ENCODE measurements around the gene WDR47. TPM values are rescaled to one million over a fixed set of nuclear protein-coding genes. Genes with fewer than 3 reads are reported as not detected.

The WDR47 gene
- total and polyA plus RNA-seq, 10 of the 15 experiments (the other 5 are each of a cell fraction or from before 2014, with no cell fraction given), result 2.4 to 9.7 (median 5.9) TPM

- no peak for TF ChIP-seq RAD21 (IDR thresholded peaks at IDR 0.05; ENCODE audit: insufficient read depth, low read depth, low read length)
- TF ChIP-seq CBX5 (IDR thresholded peaks at IDR 0.05; ENCODE audit: low read depth), result no peak
- no peak for TF ChIP-seq SMC3 (IDR thresholded peaks at IDR 0.05; ENCODE audit: borderline replicate concordance, low read length)
- no peak for TF ChIP-seq ATF3 (IDR thresholded peaks at IDR 0.05; ENCODE audit: borderline replicate concordance, extremely low read depth, low read depth, low read length)
- no peak for TF ChIP-seq GABPA (IDR thresholded peaks at IDR 0.05; ENCODE audit: low read depth)
- peak; percentile 96 for TF ChIP-seq PAX5 (IDR thresholded peaks at IDR 0.05; ENCODE audit: borderline replicate concordance, low read depth, low read length)
- TF ChIP-seq HDAC6 (IDR thresholded peaks at IDR 0.05; ENCODE audit: unreplicated experiment), result peak; percentile 68
- peak; percentile 91 for TF ChIP-seq IKZF1 (conservative IDR thresholded peaks at IDR 0.05)
- TF ChIP-seq POLR2A (IDR thresholded peaks at IDR 0.05; ENCODE audit: low read depth, low read length), result peak; percentile 94
- no peak for TF ChIP-seq PAX8 (IDR thresholded peaks at IDR 0.05)
- no peak; the same call in 1 of the 2 replicates for TF ChIP-seq IRF5 (IDR thresholded peaks at IDR 0.05; ENCODE audit: borderline replicate concordance)
- peak in 1 of 2 experiments; percentile 30; a peak in 1 of 3 replicates for TF ChIP-seq EGR1 (IDR thresholded peaks at IDR 0.05; ENCODE audit: borderline replicate concordance in 1 of 2, low read depth in 2 of 2, low read length in 2 of 2)
- peak; percentile 37; the same call in 1 of the 2 replicates for TF ChIP-seq TAF1 (IDR thresholded peaks at IDR 0.05; ENCODE audit: borderline replicate concordance, low read depth, low read length)
- no peak for TF ChIP-seq RAD51 (IDR thresholded peaks at IDR 0.05)
- no peak for TF ChIP-seq BMI1 (IDR thresholded peaks at IDR 0.05; ENCODE audit: borderline replicate concordance)
- TF ChIP-seq RCOR1 (conservative IDR thresholded peaks at IDR 0.05; ENCODE audit: low read depth, low read length), result no peak
- peak; percentile 48; the same call in 1 of the 2 replicates for TF ChIP-seq HDGF (IDR thresholded peaks at IDR 0.05)
- peak; percentile 63; the same call in 1 of the 2 replicates for TF ChIP-seq ZNF207 (IDR thresholded peaks at IDR 0.05; ENCODE audit: borderline replicate concordance)
- no peak for TF ChIP-seq NFXL1 (IDR thresholded peaks at IDR 0.05; ENCODE audit: borderline replicate concordance)
- 0 out of 2 replicates have a peak, but pooled peaks have one; percentile 25 for TF ChIP-seq HCFC1 (IDR thresholded peaks at IDR 0.05; ENCODE audit: low read length)
- TF ChIP-seq SMAD5 (IDR thresholded peaks at IDR 0.05; ENCODE audit: low read depth), result peak; percentile 79
- peak; percentile 86 for TF ChIP-seq CREM (IDR thresholded peaks at IDR 0.05; ENCODE audit: low read depth)
- TF ChIP-seq MYC (IDR thresholded peaks at IDR 0.05; ENCODE audit: insufficient read depth, insufficient read length, insufficient replicate concordance, low read length, severe bottlenecking), result peak; percentile 90
- peak; percentile 6; the same call in 1 of the 3 replicates for TF ChIP-seq POU2F2 (IDR thresholded peaks at IDR 0.05; ENCODE audit: borderline replicate concordance, low read depth, low read length)
- no peak for TF ChIP-seq REST (IDR thresholded peaks at IDR 0.05; ENCODE audit: low read depth, low read length)
Measured at GRCh38 chr1:108963052-108963686, 78.7 kb downstream of the WDR47 start, which contains the start of gene CLCC1 (continued).
